H1 (cell line): ENCODE measurements around the gene RUFY1. TPM values are rescaled to one million over a fixed set of nuclear protein-coding genes. Genes with fewer than 3 reads are reported as not detected.
A peak's percentile ranks its signal among the peaks of the same experiment; 100 is the strongest.

Source experiments
- CTCF ChIA-PET: fragments of 300-600 bp; sonication (Branson Sonifier 250); formaldehyde crosslinking; loops from one replicate; lab custom pipeline; 2021; ENCODE audit not compliant: partially characterized antibody; lab: Charles Lee
- POLR2A ChIA-PET: fragments of 300-600 bp; sonication (Branson Sonifier 250); formaldehyde crosslinking; loops from one replicate; lab custom pipeline; 2021; ENCODE audit warnings: inconsistent platforms; ENCODE audit not compliant: partially characterized antibody; lab: Charles Lee
- DNase-seq, 2 experiments: peaks; one replicate each; pipeline versions ENCODE4 v3.0.0 to v3.0.0-alpha.2; 2010 to 2022; ENCODE audit warnings: low spot score in 2 of 2, low read depth in 1 of 2, mixed read lengths in 1 of 2
- FAIRE-seq: peaks from 2 replicates; lab custom pipeline; 2011; peaks lifted over from hg19 to GRCh38; lab: Jason Lieb, UNC
- H2AFZ ChIP-seq: 2 replicates; pipeline ENCODE4 v1.8.1; 2012; ENCODE audit warnings: low read length, inconsistent platforms
- H2AK5ac ChIP-seq: 2 replicates; pipeline ENCODE4 v1.6.1; 2013; ENCODE audit warnings: low read depth, low read length
- H2BK120ac ChIP-seq: replicated peaks from 2 replicates; pipeline ENCODE3; 2013; ENCODE audit warnings: low read depth, low read length, inconsistent platforms
- H2BK12ac ChIP-seq: 2 replicates; pipeline ENCODE4 v1.6.1; 2013; ENCODE audit warnings: low read depth, low read length
- H2BK15ac ChIP-seq: 2 replicates; pipeline ENCODE4 v1.6.1; 2013; ENCODE audit warnings: low read length
- H2BK20ac ChIP-seq: 2 replicates; pipeline ENCODE4 v1.6.1; 2013; ENCODE audit warnings: low read length
- H2BK5ac ChIP-seq: 2 replicates; pipeline ENCODE4 v1.6.1; 2013; ENCODE audit warnings: low read depth, low read length
- H3K14ac ChIP-seq: 2 replicates; pipeline ENCODE4 v1.6.1; 2013; ENCODE audit warnings: inconsistent platforms; ENCODE audit not compliant: insufficient read length
- H3K18ac ChIP-seq: 2 replicates; pipeline ENCODE4 v1.6.1; 2013; ENCODE audit warnings: low read length; ENCODE audit errors: extremely low read depth
- H3K23ac ChIP-seq: 2 replicates; pipeline ENCODE4 v1.6.1; 2013; ENCODE audit warnings: inconsistent platforms; ENCODE audit not compliant: insufficient read length
- H3K23me2 ChIP-seq: 2 replicates; pipeline ENCODE4 v1.6.1; 2013; ENCODE audit warnings: low read depth, low read length
- H3K27ac ChIP-seq: 2 replicates; pipeline ENCODE4 v1.6.1; 2011; ENCODE audit warnings: low read depth, low read length, inconsistent platforms
- H3K27me3 ChIP-seq, 4 experiments: replicated peaks in 1 of 4; 1 replicate in 1 of 4; 2 replicates in 3 of 4; pipeline versions ENCODE4 v1.6.1 to v1.8.1; 2011 to 2013; ENCODE audit warnings: low read length in 3 of 4, mild to moderate bottlenecking in 3 of 4, inconsistent platforms in 2 of 4, mixed read lengths in 2 of 4, moderate library complexity in 1 of 4; ENCODE audit not compliant: control insufficient read depth in 3 of 4, insufficient read depth in 3 of 4; ENCODE audit errors: extremely low read depth in 1 of 4
- H3K36me3 ChIP-seq, 4 experiments: 2 replicates each; pipeline versions ENCODE4 v1.6.1 to v1.8.1; 2011 to 2013; ENCODE audit warnings: mild to moderate bottlenecking in 4 of 4, low read length in 3 of 4, moderate library complexity in 2 of 4, control low read depth in 1 of 4, inconsistent platforms in 1 of 4; ENCODE audit not compliant: insufficient read depth in 4 of 4, control insufficient read depth in 2 of 4
- H3K4ac ChIP-seq: replicated peaks from 2 replicates; pipeline ENCODE3; 2013; ENCODE audit warnings: low read length, low read depth, mixed read lengths, inconsistent platforms; ENCODE audit not compliant: insufficient read length
- H3K4me1 ChIP-seq, 4 experiments: replicated peaks in 1 of 4; 1 replicate in 1 of 4; 2 replicates in 3 of 4; pipeline versions ENCODE4 v1.6.1 to v1.8.1; 2011 to 2013; ENCODE audit warnings: low read length in 3 of 4, inconsistent platforms in 2 of 4, mixed read lengths in 1 of 4; ENCODE audit not compliant: insufficient read depth in 4 of 4, control insufficient read depth in 3 of 4
- H3K4me2 ChIP-seq, 2 experiments: 2 replicates each; pipeline versions ENCODE4 v1.6.1 to v1.8.1; 2011 to 2013; ENCODE audit warnings: low read depth in 2 of 2, low read length in 2 of 2, control low read depth in 1 of 2, inconsistent platforms in 1 of 2, mild to moderate bottlenecking in 1 of 2; ENCODE audit not compliant: insufficient read depth in 1 of 2
- H3K4me3 ChIP-seq, 4 experiments: fragments of 200-600, 300-600 bp in 1 of 4; sonication (generic), shearing (Covaris generic), sonication (Bioruptor Twin) in 1 of 4; 2 replicates each; pipeline versions ENCODE4 v1.5.1 to v1.8.1; 2011 to 2016; ENCODE audit warnings: low read length in 4 of 4, low read depth in 3 of 4, control low read depth in 2 of 4, inconsistent platforms in 2 of 4, mild to moderate bottlenecking in 2 of 4, mixed read lengths in 1 of 4, moderate library complexity in 1 of 4; ENCODE audit not compliant: insufficient read depth in 2 of 4; ENCODE audit errors: extremely low read depth in 1 of 4
- H3K56ac ChIP-seq: replicated peaks from 2 replicates; pipeline ENCODE3; 2013; ENCODE audit warnings: low read depth, mild to moderate bottlenecking, mixed read lengths, low read length, inconsistent platforms; ENCODE audit not compliant: insufficient read length
- H3K79me1 ChIP-seq: 2 replicates; pipeline ENCODE4 v1.6.1; 2013; ENCODE audit warnings: low read depth, low read length, control low read depth
- H3K79me2 ChIP-seq, 2 experiments: 2 replicates each; pipeline versions ENCODE4 v1.6.1 to v1.8.1; 2012 to 2013; ENCODE audit warnings: low read length in 2 of 2, mild to moderate bottlenecking in 2 of 2, inconsistent platforms in 1 of 2; ENCODE audit not compliant: insufficient read depth in 2 of 2, control insufficient read depth in 1 of 2
- H3K9ac ChIP-seq, 4 experiments: replicated peaks in 1 of 4; 1 replicate in 1 of 4; 2 replicates in 3 of 4; pipeline versions ENCODE4 v1.6.1 to v1.8.1; 2011 to 2013; ENCODE audit warnings: low read depth in 3 of 4, low read length in 3 of 4, control low read depth in 2 of 4, mild to moderate bottlenecking in 2 of 4, moderate library complexity in 2 of 4, inconsistent platforms in 1 of 4; ENCODE audit errors: extremely low read depth in 1 of 4
- H3K9me3 ChIP-seq, 2 experiments: 2 replicates each; pipeline versions ENCODE4 v1.6.1 to v1.8.1; 2012 to 2013; ENCODE audit warnings: mild to moderate bottlenecking in 2 of 2, moderate library complexity in 2 of 2, control low read depth in 1 of 2, inconsistent platforms in 1 of 2, low read depth in 1 of 2, low read length in 1 of 2, mixed read lengths in 1 of 2; ENCODE audit not compliant: insufficient read depth in 2 of 2
- H4K20me1 ChIP-seq, 2 experiments: replicated peaks in 1 of 2; 2 replicates each; pipeline versions ENCODE3 to v1.8.1; 2011 to 2013; ENCODE audit warnings: inconsistent platforms in 2 of 2, low read length in 2 of 2, mild to moderate bottlenecking in 1 of 2; ENCODE audit not compliant: insufficient read depth in 2 of 2, control insufficient read depth in 1 of 2
- H4K5ac ChIP-seq: 2 replicates; pipeline ENCODE4 v1.6.1; 2013; ENCODE audit warnings: low read length, low read depth, mixed read lengths, inconsistent platforms; ENCODE audit not compliant: insufficient read length
- H4K8ac ChIP-seq: 2 replicates; pipeline ENCODE4 v1.8.0; 2013; ENCODE audit warnings: mild to moderate bottlenecking, moderate library complexity, low read length, inconsistent platforms; ENCODE audit not compliant: insufficient read depth; ENCODE audit errors: extremely low read depth
- H4K91ac ChIP-seq: replicated peaks from 2 replicates; pipeline ENCODE3; 2013; ENCODE audit warnings: low read length, mixed read lengths, inconsistent platforms; ENCODE audit not compliant: insufficient read length
- NRF1 ChIP-seq: IDR thresholded peaks from 2 replicates; pipeline ENCODE4 v1.6.1; 2011; ENCODE audit warnings: mild to moderate bottlenecking, low read depth, low read length, improper control_type of control experiment
- POLR2A ChIP-seq, 2 experiments: IDR thresholded peaks; 1 replicate in 1 of 2; 2 replicates in 1 of 2; pipeline ENCODE4 v1.6.1; 2011; ENCODE audit warnings: low read depth in 2 of 2, low read length in 2 of 2, mild to moderate bottlenecking in 2 of 2; ENCODE audit errors: control extremely low read depth in 1 of 2
- WGBS, 2 experiments: shearing (Covaris generic) in 1 of 2; methylation state at CpG; one replicate each; pipeline versions ENCODE4 v1.1.6 to v1.1.7; 2013 to 2015; ENCODE audit warnings: low lambda C conversion rate in 2 of 2, mixed read lengths in 2 of 2, inconsistent platforms in 1 of 2, low coverage in 1 of 2, missing lambda C conversion rate in 1 of 2; ENCODE audit not compliant: insufficient replicate concordance in 2 of 2, insufficient coverage in 1 of 2, insufficient read length in 1 of 2; ENCODE audit errors: extremely low coverage in 1 of 2, missing lambda C conversion rate in 1 of 2; 5-methylcytosine and 5-hydroxymethylcytosine counted together
- polyA plus RNA-seq, 7 experiments: library from polyadenylated mRNA; depleted of rRNA in 3 of 7; stranded (reverse) in 5 of 7; unstranded in 2 of 7; fragments of >200 nt in 5 of 7; fragments of 200-250 nt in 2 of 7; gene quantifications; 1 replicate in 5 of 7; 2 replicates in 1 of 7; 4 replicates in 1 of 7; pipeline versions ENCODE4 v1.2.1 to v1.2.3, GENCODE V29; 2011 to 2013; ENCODE audit warnings: missing spikeins in 2 of 7, mixed read lengths in 2 of 7
- total RNA-seq: library from RNA; stranded (reverse); fragmentation: NEBNext Ultra II Directional; extraction: Animal tissue kit (Norgen Biotek cat#: 25700); gene quantifications from 2 replicates; pipeline ENCODE4 v1.2.1, GENCODE V29; 2021

The RUFY1 gene
- total and polyA plus RNA-seq, 2 of the 8 experiments (the other 6 are each of a cell fraction or from before 2014, with no cell fraction given), result 22.4 to 29.5 TPM

GRCh38 chr5:179616002-179616594 lies 65.7 kb downstream of the RUFY1 start:
- peaks cover 37 to 48% of the 10 kb centered on the region in 2 experiments for H4K20me1 ChIP-seq
- H3K79me2 ChIP-seq, result peaks cover 3 to 36% of the 10 kb centered on the region in 2 experiments

More at GRCh38 chr5:179616002-179616594, 65.7 kb downstream of the RUFY1 start:
- CTCF ChIA-PET, result interaction anchor here (0.9 to 5.5 kb wide), 2 partner anchors 9 to 53 kb away, joined by 3 to 56 read pairs; no protein-coding TSS in a partner anchor
- Histone ChIP-seq H3K56ac (no peak overlapping the region), H3K18ac (no peak overlapping the region), H3K27me3 (no peaks in the 10 kb centered on the region), H4K5ac (no peak overlapping the region), H2BK5ac (no peak overlapping the region), H3K9me3 (no peaks in the 10 kb centered on the region), H4K91ac (no peak overlapping the region), H4K8ac (no peak overlapping the region; the same call in 1 of the 2 replicates), H3K23ac (no peak overlapping the region), H2BK12ac (no peak overlapping the region), H3K4ac (no peak overlapping the region), H3K4me1 (peaks cover 0 to 9% (median 2%) of the 10 kb centered on the region in 4 experiments; a peak in 3 of 7 replicates), H2BK20ac (no peak overlapping the region), H3K4me3 (no peak overlapping the region), H3K36me3 (peaks cover 50 to 97% (median 88%) of the 10 kb centered on the region in 4 experiments), H3K9ac (no peak overlapping the region), H2BK15ac (no peak overlapping the region), H3K14ac (no peak overlapping the region), H2AK5ac (no peak overlapping the region), H2AFZ (no peak overlapping the region), H3K4me2 (no peak overlapping the region), H3K23me2 (peaks cover 3% of the 10 kb centered on the region; the same call in 1 of the 2 replicates), H3K79me1 (peaks cover 2% of the 10 kb centered on the region; the same call in 1 of the 2 replicates), H3K27ac (no peak overlapping the region), H2BK120ac (no peak overlapping the region)
- TF ChIP-seq POLR2A (IDR thresholded peaks at IDR 0.05; ENCODE audit: control extremely low read depth in 1 of 2, low read depth in 2 of 2, low read length in 2 of 2) (peak in 1 of 2 experiments; percentile 45; a peak in 2 of 3 replicates), NRF1 (no peak)
- no peak for DNase-seq
- POLR2A ChIA-PET, result interaction anchor here (0.6 to 20.5 kb wide), 8 partner anchors 23 to 62 kb away, joined by 3 to 351 read pairs (median 4); no protein-coding TSS in a partner anchor
- WGBS, 2 experiments, result 97% methylated on average over 9 of the region's 9 CpGs; no CpG with 5 or more reads in 1 of the 2 experiments
- FAIRE-seq, result no peak
